ENCODE measurements around the gene MAN1A2.

DNA sequence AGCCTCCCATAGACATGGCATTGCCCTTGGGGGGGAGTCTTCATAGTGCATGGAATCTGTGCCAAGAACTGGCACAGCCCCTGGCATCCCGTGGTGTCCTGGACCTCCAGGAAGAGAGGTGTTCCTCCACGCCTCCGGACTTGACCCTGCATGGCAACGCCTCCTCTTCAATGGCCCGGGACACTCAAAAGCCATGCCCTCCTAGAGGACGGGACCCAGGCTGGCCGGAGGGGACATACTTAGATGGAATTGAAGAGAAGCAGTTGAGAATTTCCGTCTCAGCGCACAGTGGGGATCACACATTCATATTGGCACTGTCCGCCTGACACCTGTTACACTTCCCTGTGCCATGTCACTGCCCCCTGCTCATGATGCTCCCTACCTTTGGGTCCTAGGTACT, 200.2 kb downstream of the MAN1A2 start:
- TF ChIP-seq CTCF (IDR thresholded peaks at IDR 0.05) (no peak), POLR2A (IDR thresholded peaks at IDR 0.05) (no peak)
